ENCODE measurements around the gene RPS18. TPM values are rescaled to one million over a fixed set of nuclear protein-coding genes. Genes with fewer than 3 reads are reported as not detected.

The RPS18 gene
- polyA plus RNA-seq, 1 donor, result 4,638 TPM

DNA sequence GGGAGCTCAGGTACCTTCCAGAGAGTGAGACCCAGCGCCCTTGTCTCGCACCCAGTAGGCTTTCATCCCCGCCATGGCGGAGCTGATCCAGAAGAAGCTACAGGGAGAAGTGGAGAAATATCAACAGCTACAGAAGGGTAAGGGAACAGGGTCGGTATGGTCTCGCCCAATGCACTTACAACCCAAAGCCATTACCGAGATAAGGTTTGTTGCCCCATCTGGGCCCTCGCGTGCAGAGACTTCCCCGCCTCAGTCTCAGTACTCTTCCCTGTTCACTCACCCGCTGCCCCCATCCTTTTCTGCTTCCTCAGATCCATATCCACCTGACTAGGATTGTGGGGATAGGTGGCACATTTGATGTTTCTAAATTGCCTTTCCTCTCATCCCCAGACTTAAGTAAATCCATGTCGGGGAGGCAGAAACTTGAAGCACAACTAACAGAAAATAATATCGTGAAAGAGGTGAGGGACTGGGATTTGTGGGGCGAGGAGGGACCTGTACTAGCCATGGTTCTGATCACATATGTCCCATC is 18.0 kb downstream of the RPS18 start:
- no peak for DNase-seq

DNA sequence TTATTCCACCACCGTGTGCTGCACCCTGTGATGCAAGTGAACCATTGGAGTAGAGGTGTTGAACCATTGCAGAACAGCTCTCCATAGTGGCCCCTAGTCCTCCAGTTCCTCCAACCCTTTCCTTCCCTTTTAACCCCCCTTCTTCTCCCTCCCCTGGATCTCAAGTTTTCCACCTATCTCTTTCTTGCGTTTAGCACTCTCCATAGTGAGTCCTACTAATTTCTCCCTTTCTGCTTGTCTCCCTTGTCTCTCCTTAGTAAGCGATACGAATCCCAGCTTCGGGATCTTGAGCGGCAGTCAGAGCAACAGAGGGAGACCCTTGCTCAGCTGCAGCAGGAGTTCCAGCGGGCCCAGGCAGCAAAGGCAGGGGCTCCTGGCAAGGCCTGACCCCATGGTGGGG is 18.6 kb downstream of the RPS18 start:
- DNase-seq, result no peak

DNA sequence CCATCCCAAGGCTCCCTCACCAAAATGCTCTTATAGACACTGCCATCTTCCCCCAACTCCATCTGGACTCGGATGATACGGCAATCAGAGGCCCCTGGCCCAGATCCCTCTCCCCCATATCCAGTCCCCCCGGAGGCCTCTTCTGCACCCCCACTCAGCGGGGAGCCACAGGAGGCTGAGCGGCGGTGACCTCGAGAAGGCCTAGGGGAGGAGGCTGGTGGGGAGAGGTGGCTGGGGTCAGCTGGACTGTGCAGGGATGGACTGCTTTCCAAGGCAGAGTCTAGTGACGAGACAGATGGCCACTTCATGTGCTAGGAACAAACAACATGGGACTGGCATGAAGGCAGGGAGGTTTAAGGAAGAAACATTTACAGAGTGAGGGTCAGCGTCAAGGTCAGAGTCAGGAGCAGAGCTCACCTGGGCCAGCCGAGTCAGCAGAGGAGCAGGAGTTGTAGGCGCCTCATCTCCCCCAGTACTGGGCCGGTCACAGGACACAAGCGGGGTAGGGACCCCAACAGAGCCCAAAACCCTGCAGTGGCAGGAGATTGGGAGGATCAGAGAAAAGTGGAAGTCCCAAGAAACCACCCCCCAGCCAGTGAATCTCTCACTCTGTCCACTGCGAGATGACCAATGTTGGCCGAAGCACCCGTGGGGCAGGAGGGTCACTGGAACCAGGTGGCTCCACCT is 21.3 kb downstream of the RPS18 start:
- DNase-seq, result no peak

DNA sequence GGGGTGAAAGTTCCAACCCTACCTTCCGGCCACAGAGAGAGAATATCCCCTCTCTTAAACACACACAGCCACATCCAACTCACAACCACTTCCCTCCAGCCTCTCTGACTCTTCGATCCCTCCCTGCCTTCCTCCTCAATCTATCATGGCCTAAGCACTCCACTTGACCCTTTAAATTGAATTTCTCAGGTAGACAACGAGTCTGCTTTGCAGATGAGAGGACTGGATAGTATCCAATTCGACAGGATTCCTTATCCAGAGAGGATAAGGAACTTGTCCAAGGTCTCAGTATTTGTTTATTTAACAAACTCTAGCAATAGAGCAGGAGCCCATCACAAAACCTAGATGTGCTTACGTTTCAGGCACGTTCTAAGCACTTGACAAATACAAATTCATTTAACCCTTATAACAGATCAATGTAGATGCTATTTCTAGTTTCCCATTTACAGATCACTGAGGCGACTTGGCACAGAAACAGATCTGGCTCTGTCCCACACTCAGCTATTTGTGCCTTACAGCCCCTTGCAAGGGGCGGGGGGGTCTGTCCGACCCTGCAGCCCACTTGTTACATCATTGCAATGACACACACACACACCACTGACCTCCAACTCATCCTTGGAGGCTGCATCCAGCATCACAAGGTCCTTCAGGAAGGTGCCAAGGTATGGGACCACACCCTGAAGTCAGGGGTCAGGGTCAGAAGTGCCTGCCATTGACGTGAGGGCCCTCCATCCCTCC is 22.4 kb downstream of the RPS18 start:
- no peak for DNase-seq

DNA sequence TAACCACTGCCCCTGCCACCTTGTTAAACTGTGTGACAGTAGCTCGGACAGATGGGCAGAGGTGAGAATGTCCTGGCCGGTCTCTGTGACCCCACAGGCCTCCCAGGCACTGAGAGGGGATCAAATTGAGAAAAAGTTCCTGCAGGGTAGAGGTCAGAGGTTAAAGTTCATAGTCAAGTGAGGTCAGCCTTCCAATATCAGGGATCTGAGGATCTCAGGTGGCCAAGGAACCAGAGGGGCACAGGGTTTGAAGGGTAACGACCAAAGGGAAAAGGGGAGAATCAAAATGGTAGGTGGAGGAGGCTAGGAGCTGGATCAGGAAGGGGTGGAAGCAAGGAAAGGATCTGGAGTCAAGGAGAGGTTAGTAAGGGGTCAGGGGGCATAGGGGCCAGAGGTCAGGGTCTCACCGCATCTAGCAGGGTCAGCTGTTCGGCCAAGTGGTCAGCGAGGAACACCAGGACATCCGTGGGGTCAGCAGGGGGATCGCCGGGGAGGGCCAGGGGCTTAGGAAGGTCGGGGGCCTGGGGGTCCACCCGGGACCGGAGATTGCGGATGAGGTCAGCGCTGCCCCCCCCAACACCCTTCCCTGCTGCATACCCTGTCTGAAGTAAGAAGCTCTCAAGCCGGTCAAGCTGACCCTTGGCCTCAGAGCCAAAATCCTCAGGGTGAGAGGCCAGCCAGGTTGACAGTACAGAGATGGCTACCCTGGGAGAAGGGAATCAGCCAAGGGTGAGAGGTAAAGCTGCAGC is 23.9 kb downstream of the RPS18 start:
- no peak for DNase-seq

DNA sequence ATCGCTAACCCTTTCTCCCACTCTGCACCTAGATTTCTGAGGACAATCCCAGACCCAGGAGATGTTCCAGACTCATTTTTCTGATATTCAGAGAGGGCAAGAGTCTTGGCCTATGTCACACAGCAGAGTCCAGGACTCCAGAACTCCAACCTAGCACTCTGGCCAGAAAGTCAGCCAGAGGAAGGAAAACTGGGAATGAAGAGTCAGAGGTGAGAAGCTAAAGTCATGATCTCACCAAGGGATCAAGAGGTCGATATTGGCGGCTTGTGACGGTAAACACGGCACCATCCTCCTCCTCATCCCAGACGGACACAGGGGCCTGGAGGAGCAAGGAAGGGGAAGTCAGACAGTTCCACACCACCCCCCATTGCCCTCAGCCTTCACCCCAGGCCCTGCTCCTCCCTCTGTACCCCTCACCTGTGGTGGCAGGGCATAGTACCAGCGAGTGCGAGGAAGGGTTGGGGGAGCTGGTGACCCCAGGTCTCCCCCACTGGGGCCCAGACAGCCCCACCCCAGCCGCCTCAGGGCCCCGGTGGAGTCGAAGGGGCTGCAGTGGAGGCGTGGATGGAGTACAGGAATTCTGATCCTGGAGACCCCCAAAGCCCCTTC is 25.0 kb downstream of the RPS18 start:
- DNase-seq, result no peak

DNA sequence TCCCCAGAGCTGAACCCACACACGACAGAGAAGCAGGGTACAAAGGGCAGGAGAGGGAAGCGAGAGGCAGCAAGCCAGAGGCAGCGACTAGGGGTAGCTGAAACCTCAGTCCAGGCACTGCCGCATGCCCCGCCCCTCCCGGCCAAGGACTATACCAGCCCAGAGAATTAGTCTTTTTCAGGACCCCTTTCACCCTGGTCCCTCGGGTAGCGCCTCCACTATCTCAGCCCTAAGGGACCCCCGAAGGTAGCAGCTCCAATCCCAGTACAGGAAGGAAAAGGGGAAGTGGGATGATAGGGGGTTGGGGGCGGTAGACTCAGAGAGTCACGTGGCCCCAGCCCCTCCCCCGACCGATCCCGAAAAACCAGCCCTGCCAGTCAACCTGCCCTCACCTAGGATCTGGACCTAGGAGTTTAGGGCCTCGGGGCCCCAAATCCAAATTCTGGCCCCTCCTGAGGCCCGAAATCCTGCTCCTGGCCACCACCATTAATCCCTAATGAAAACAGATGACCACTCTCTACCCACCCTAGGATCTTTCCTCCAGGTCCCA is 25.6 kb downstream of the RPS18 start:
- DNase-seq, result no peak

DNA sequence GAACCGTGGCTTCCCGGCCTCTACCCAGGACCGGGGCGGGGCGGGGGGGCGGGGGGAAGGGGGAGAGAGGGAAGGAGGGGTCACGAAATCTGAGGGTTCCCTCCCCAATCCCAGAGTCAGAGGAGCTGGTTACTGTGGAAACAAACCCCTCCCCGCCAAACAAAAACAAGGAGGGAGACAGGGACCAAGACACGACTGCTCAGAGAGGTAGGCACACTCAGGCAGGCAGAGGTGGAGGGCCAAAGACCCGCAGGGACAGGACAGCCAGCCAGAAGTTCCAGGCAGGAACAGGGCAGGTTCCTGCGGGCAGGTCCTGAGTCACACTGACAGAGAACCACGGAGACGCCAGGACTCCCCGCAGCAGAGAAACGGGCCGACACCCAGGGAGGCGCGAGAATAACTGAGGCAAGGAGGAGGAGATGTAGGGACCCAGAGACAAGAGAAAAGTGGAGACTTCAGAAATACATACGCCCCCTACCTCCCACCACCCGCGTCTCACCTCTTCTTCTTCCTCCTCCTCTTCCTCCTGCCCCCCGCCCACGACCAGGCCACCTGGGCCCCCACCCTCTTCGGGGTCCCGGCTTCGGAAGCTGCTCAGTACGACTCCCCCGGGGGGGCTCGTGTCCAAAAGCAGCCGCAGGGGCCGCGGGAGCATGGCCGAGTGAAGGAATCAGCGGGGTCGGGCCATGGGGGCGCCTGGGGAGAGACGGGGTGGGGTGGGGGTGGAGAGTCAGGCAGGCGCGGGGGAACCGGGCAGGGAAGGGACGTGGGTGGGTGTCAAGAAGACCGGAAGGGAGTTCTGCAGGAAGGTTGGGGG is 26.3 kb downstream of the RPS18 start:
- DNase-seq, result peak; percentile 83

DNA sequence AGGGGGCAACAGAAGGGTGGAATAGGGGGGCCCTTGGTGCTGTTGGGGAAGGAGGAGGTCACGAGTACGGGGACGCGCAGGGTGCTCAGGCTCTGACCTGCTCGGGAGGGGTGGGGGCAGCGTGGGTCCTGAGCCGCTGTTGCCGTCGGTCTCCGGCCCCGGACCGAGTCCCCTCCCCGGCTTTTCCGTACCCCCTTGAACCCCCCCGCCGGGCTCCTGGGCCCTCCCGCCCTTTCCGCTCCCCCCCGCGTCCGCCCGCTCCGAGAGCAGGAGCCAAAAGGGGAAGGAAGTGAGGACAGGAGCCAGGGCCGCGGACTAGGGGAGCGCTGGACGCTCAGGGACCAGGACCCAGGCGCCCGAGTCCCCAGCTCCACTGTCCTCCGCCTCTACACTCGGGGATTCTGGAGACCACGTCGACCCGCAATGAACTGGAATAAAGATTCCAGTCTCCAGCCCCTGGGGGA is 26.9 kb downstream of the RPS18 start, which contains the start of gene RGL2:
RGL2 (minus strand) TSS at position 170 of the 464 bp plus-strand sequence. CDS start 332 bp downstream, outside the sequence.
- DNase-seq, result peak; percentile 84

DNA sequence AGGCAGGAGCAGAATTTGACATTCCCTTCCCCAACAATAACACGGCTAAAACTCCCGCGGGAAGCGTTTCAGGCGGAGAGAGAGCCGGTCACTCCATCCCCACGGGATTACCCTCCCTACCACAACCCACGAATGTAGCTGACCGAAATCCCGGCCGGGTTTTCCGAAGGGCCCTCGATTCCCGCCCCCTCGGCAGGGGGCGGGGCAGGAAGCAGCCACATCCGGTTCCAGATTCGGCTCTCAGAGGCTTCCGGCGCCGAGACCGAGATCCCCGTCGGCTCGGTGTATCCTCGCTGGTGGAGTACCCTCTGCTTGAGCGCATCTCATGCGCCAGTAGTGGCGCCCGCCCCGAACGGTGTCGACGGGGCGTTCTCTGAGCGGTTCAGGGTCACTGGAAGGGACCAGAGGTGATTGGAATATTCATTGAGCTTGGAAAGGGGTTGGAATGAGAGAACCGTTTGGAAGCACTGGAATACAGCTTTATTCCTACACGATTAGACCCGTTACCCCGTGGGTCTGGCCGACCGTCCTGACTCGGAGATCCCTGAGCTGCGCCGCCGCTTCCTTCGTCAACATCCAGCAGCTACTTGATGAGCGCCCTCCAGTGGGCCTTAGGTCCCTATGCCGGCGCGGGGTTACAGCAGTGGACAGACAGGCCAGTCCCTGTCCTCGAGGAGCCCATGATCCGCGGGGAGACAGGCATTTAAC is 27.5 kb downstream of the RPS18 start:
- peak; percentile 94 for DNase-seq

DNA sequence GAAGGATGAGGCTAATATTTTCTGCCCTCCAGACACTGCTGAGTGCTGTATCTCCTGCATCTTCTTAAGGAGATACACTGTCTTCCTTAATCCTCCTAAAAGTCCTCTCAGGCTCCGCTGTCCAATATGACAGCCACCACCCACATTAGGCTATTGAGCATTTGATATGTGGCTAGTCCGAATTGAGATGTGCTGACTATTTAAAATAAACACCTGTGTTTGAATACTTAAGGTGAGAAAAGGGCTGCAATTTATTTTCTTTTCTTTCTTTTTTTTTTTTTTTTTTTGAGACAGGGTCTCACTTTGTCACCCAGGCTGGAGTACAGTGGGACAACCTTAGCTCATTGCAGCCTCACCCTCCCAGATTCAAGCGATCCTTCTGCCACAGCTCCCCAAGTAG is 30.0 kb downstream of the RPS18 start:
- DNase-seq, result no peak

DNA sequence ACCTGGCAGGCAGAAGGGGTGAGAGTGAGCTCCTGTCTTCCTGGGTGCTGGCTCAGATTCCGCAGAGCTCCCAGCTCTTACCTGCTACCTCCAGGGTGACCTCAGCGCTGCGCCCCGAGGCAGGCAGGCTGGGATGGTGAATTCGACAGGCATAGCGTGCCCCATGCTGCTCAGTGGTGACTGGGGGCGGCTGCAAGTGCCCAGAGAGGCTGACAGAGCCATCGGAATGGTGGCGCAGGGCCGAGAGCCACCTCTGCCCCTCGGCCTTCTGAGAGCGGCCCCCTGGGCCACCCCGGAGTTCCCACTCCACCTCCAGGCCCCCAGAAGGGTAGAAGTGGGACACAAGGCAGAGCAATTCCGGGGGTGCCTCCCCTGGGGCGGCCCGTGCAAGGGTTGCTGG is 32.3 kb downstream of the RPS18 start:
- no peak for DNase-seq

DNA sequence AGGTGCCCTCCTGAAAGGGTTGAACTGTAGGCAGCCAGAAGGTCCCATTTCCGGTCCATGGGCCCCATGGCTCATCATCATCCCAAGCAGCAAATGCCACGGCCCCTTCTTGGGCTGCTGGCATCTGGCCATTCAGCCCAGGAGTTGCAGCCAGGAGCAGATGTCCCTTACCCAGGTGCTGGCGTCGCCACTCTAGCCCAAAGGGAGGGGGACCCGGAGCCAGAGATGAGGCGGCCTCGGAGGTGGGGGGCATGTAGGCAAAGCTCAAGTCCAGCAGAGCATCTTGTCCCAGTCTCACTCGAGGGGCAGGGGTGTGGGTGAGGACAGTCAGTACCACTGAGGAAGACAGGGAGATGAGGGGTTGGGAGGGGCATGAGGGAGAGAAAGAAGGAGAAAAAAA is 33.2 kb downstream of the RPS18 start:
- no peak for DNase-seq

DNA sequence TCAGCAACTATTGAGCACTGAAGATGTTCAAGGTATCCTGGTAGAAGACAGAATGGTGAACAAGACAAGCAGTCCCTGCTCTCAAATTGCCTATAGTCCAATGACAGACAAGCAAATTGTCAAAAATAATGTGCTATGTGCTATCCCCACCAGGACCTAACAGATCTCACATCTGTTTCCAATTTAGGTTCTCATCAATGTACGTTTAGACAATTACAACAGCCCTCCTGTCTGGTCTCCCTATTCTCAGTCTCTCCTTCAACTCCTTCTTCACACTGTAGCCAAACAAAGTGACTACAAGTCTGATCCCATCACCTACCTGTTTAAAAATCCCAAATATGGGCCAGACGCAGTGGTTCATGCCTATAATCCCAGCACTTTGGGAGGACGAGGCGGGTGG is 34.5 kb downstream of the RPS18 start:
- no peak for DNase-seq

DNA sequence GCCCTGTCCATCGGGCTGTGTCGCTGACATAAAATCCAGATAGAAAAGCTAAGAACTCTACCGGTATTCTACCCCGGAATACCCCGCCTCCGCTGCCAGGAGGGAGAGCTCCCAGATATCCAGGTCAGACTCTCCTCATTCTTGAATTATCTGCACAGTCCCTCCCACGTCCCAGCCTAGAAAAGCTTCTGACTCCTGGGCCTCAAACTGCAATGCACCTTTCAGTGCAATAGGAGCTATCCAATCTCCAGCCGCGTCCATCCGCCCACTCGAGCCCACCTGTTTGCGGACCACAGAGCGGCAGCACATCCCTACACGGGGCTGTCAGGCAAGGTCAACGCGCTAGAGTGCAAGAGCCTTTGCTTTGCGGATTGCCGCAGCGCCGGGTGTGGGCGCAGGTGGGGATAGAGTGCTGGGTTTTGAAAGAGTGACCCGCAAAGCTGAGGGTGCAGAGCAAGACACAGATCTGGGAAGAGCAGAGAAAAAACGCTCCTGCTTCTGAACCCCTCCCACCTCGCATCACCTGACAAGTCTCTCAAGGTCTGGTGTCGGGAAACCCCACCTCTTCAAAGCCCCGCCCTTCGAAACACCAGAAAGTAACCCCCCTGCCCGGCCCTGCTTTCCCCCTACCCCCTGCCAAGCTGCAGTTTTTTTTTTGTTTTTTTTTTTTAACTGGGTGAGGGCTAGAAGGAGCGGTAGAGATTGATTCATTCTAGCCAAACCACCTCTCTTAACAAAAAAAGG is 40.7 kb downstream of the RPS18 start:
- peak; percentile 68 for DNase-seq

DNA sequence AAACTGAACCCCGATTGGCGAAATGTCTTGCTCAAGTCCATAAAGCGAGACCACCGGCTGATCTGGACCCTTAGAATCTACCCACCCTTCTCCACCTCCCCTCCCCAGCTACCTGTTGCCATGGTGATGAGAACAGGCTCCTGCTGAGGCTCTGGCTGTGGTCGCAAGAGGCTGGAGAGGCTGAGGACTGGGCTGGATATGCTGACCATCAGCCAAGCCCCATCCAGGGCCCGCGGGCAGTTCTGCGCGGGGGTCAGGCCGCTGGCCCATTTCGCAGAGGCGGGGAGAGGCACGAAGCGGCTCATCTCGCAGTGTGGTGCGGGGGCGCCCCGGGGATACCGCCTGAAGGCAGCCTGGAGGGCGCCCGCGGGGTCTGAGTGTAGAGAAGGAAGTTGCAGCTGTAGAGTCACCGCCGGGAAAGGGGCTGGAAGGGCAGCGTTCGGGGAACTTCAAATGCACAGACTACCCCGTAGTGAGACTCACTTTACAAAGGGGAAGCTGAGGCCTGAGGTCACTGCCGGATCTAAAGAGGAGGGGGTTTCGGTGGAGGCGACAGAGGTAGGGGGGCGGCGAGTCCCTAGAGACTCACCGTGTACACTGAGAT is 41.3 kb downstream of the RPS18 start:
- peak; percentile 57 for DNase-seq

DNA sequence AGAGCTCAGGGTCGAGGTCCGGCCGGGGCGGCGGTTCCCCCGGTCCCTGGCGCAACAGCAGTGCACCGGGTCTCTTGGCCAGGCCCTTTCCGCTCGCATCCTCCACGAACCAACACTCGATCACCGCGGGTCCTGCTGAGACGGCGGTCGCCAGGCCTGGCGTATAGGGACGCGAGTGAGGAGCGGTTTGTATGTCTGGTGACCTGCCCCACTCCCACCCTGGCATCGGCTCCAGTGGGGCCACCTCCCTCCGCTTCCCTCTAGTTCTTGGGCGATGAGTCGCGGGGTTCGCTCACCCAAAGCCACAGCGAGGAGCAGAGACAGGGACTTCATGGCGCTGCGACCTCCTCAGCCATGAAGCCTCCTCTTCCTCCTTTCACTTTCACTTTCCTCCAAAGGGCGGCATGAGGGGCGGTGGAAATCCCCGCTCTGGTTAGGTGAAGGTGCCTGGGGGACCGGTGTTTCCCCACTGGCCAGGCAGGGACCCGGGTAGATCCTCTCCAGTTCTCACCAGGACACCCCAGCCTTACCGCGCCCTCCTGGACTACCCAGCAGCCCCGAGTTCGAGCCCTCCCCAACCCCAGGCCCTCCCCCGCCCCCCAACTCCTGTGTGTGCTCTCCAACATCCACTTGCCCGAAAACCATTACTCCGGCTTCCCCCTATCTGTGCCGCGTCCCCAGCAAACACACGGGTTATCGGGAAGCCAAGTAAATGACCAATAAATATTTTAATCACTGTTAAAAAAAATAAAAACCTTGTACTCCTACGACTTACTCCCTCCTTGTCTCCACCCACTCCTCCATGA is 42.0 kb downstream of the RPS18 start, which contains the start of gene TAPBP:
TAPBP (minus strand) TSS at position 370 of the 806 bp plus-strand sequence; CDS start at position 333, 37 bp downstream.
- DNase-seq, result peak; percentile 75

DNA sequence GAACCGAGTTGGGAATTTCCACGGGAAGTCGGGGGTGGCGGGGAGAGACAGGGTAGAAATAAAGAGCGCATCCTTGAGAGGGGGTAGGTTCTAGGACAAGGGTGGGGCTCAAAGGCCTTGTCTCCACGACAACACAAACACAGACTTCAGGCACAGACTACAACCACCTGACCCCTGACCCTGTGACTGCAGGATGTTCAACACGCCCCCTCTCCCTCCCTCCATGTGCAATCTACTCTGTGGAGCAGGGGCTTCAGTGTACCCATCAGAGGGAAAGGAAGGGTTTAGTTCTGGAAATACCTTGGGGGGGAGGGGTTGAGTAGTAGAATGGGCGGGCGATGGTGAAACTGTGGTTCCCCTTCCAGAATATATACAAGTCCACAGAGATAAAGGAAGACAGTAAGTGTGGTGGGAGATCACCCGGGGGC is 42.7 kb downstream of the RPS18 start:
- DNase-seq, result peak; percentile 77

Data from hindlimb muscle (tissue), 1 donor.